GM12892 (cell line): ENCODE results near the gene ATP2B2.

Source experiments
- POLR2A ChIP-seq: IDR thresholded peaks from 2 replicates; pipeline ENCODE4 v1.6.1; 2011; ENCODE audit warnings: low read depth, low read length, control low read depth
- POLR2AphosphoS5 ChIP-seq: IDR thresholded peaks from 2 replicates; pipeline ENCODE4 v1.6.1; 2011; ENCODE audit warnings: low read depth, low read length, control low read depth
- TAF1 ChIP-seq: IDR thresholded peaks from 2 replicates; pipeline ENCODE4 v1.6.1; 2011; ENCODE audit warnings: low read depth, mild to moderate bottlenecking, control low read depth, low read length, borderline replicate concordance

- TF ChIP-seq POLR2A: no peak
- no peak for TF ChIP-seq POLR2AphosphoS5
- no peak for TF ChIP-seq TAF1
Observed at GRCh38 chr3:10542518-10542917, 37.1 kb upstream of the ATP2B2 start.
